Lower leg skin (tissue), 4 donors: ENCODE data around the gene ARHGAP20. TPM values are rescaled to one million over a fixed set of nuclear protein-coding genes. Genes with fewer than 3 reads are reported as not detected.
"Not testable (repeated sequence)": the region's sequence is repeated elsewhere in the genome, so short reads cannot be mapped to it uniquely, and the experiment has no call there.

Experiments
- DNase-seq, 2 donors: peaks; one replicate each; pipeline ENCODE4 v3.0.0-alpha.2; 2019; ENCODE audit warnings: low spot score in 2 of 2
- H3K4me3 ChIP-seq: fragments of 200-600 bp; sonication (generic); 2 replicates; pipeline ENCODE4 v1.5.1; 2017; ENCODE audit warnings: mild to moderate bottlenecking, low read depth; ENCODE audit not compliant: poor library complexity, severe bottlenecking
- CTCF ChIP-seq, 3 donors: fragments of 450-650 bp; IDR thresholded peaks; one replicate each; pipeline ENCODE4 v1.5.1; 2016; ENCODE audit warnings: antibody characterized with exemption in 3 of 3, mild to moderate bottlenecking in 3 of 3, moderate library complexity in 2 of 3
- POLR2A ChIP-seq, 2 donors: fragments of 450-650 bp; IDR thresholded peaks; one replicate each; pipeline ENCODE4 v1.6.1; 2016 to 2017; ENCODE audit warnings: antibody characterized with exemption in 2 of 2, mild to moderate bottlenecking in 1 of 2, moderate library complexity in 1 of 2
- WGBS, 2 donors: methylation state at CpG; one replicate each; pipeline ENCODE4 v1.1.5; 2018; 5-methylcytosine and 5-hydroxymethylcytosine counted together
- intact Hi-C: fragments of 100-400 bp; cut with DNase I; formaldehyde crosslinking; loops from one replicate; pipeline ENCODE4 v1.15.0; 2023; ENCODE audit warnings: low total_unique reads
- total RNA-seq, 4 donors: library from RNA; depleted of rRNA; stranded (reverse); fragments of >200 nt; gene quantifications; one replicate each; pipeline ENCODE4 v1.1.0, GENCODE V29; 2016

The ARHGAP20 gene
- total RNA-seq, 4 donors from 2014 or later = 0.99 to 2.0 (median 1.7) TPM

- intact Hi-C loops = no loop called here
- no peak overlapping the region for H3K4me3 ChIP-seq
- TF ChIP-seq POLR2A (IDR thresholded peaks at IDR 0.05) = no peak
- TF ChIP-seq CTCF (IDR thresholded peaks at IDR 0.05) = no peak
- DNase-seq = no peak
- WGBS, 2 donors = 68 to 75% methylated on average over 3 of the region's 3 CpGs
Observed at GRCh38 chr11:110654456-110654855, 57.8 kb downstream of the ARHGAP20 start.

DNA sequence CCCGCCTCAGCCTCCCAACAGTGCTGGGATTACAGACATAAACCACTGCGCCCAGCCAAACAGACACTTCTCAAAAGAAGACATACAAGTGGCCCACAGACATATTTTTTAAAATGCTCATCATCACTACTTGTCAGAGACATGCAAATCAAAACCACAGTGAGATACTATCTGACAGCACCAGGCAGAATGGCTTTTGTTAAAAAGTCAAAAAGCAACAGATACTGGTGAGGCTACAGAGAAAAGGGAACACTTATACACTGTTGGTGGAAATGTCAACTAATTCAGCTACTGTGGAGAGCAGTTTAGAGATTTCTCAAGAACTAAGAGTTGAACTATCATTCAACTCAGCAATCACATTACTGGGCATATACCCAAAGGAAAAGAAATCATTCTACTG lies 67.0 kb downstream of the ARHGAP20 start:
- H3K4me3 ChIP-seq = no peak overlapping the region
- TF ChIP-seq CTCF (IDR thresholded peaks at IDR 0.05) = no peak
- TF ChIP-seq POLR2A (IDR thresholded peaks at IDR 0.05) = no peak
- 97 to 98% methylated on average over 2 of the region's 2 CpGs for WGBS, 2 donors
- intact Hi-C loops = no loop called here
- no peak for DNase-seq

GRCh38 chr11:110634370-110634769 lies 77.9 kb downstream of the ARHGAP20 start:
- TF ChIP-seq POLR2A (IDR thresholded peaks at IDR 0.05) = no peak
- TF ChIP-seq CTCF (IDR thresholded peaks at IDR 0.05) = no peak
- no peak for DNase-seq
- intact Hi-C loops = no loop called here
- no peak overlapping the region for H3K4me3 ChIP-seq

GRCh38 chr11:110631551-110631950 lies 80.7 kb downstream of the ARHGAP20 start:
- DNase-seq = no peak
- no peak overlapping the region for H3K4me3 ChIP-seq
- no peak for TF ChIP-seq CTCF (IDR thresholded peaks at IDR 0.05)
- TF ChIP-seq POLR2A (IDR thresholded peaks at IDR 0.05) = no peak
- intact Hi-C loops = no loop called here

GRCh38 chr11:110629594-110629993 lies 82.6 kb downstream of the ARHGAP20 start:
- TF ChIP-seq POLR2A (IDR thresholded peaks at IDR 0.05) (no peak), CTCF (IDR thresholded peaks at IDR 0.05) (no peak)
- WGBS, 2 donors = 67 to 78% methylated on average over 4 of the region's 4 CpGs

DNA sequence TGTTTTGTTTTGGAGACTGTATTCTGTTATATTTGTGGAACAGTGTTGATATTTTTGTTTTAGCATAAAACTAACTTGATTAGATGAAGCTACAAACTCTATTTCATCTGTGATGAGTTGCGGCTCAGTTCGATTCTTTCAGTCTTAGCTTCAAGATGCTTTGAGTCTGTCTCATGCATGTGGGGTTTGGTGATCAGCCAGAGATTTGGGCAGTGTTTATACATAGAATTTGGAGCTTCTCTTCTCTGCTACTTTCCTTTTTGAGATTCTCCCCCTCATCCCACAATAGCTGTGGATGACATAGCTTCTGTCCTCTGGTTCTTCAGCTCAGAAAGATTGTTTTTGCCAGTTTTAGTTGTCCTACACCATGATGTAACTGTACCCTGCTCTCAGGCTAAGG lies 90.4 kb downstream of the ARHGAP20 start:
- 50 to 96% methylated on average over 2 of the region's 2 CpGs for WGBS, 2 donors
- intact Hi-C loops = no loop called here

More at GRCh38 chr11:110629594-110629993, 82.6 kb downstream of the ARHGAP20 start:
- DNase-seq = no peak
- intact Hi-C loops = no loop called here
- no peak overlapping the region for H3K4me3 ChIP-seq

DNA sequence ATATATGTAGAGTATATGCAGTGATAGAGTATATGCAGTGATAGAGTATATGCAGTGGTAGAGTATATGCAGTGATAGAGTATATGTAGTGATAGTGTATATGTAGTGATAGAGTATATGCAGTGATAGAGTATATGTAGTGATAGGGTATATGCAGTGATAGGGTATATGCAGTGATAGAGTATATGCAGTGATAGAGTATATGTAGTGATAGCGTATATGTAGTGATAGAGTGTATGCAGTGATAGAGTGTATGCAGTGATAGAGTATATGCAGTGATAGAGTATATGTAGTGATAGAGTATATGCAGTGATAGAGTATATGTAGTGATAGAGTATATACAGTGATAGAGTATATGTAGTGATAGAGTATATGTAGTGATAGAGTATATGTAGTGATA lies 92.9 kb downstream of the ARHGAP20 start:
- WGBS, 2 donors = 96 to 98% methylated on average over 1 of the region's 1 CpG
- intact Hi-C loops, H3K4me3 ChIP-seq, DNase-seq: not testable (repeated sequence)

More for the DNA sequence above, 90.4 kb downstream of the ARHGAP20 start:
- H3K4me3 ChIP-seq = no peak overlapping the region
- no peak for DNase-seq
- TF ChIP-seq CTCF (IDR thresholded peaks at IDR 0.05) (no peak), POLR2A (IDR thresholded peaks at IDR 0.05) (no peak)
